ENCODE results near the gene CLK4.

Gene CLK4

DNA sequence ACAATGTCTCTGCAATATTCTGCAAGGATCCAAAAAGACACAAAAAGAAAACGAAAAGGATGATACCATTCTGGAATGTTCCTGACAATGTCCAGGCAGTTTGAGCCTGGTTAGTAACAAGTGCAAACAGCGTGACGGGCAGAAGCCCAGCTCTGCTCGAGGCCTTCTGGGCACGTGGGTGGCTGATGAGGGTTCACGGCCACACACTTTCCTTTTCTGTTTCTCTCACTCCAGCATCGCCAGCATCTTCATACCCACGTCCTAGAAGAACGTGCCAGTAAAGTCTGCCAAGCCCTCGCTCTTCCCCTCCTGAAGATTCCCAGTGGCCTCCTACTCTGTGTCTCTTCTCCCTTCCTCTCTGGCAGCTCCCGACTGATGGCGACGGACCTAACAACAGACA lies 73.3 kb downstream of the CLK4 start:
- no peak for DNase-seq (ENCODE audit: low read depth)

Measured in stimulated activated CD8-positive, alpha-beta memory T cell treated with anti-CD3 and anti-CD28 coated beads, Interleukin-15, amount 100 ng/mL, for 24 hours (primary cell).